Measurements from ENCODE around the gene MTARC1. TPM values are rescaled to one million over a fixed set of nuclear protein-coding genes. Genes with fewer than 3 reads are reported as not detected.
A peak's percentile ranks its signal among the peaks of the same experiment; 100 is the strongest.

The MTARC1 gene
- total RNA-seq, 1 donor from 2014 or later = 28.3 TPM

- H3K27ac Mint-ChIP-seq (ENCODE audit: unreplicated experiment) = peak overlapping the region; percentile 16
- no peaks in the 10 kb centered on the region for H3K27me3 Mint-ChIP-seq (ENCODE audit: low read depth)
- TF ChIP-seq CTCF (conservative IDR thresholded peaks at IDR 0.05) = no peak
- peaks cover 2% of the 10 kb centered on the region for H3K9me3 Mint-ChIP-seq
- H3K4me3 Mint-ChIP-seq = no peak overlapping the region
- peaks cover 3% of the 10 kb centered on the region for H3K36me3 Mint-ChIP-seq (ENCODE audit: low read depth)
- no peaks in the 10 kb centered on the region for H3K4me1 Mint-ChIP-seq
- DNase-seq (ENCODE audit: low read depth, low spot score) = no peak
Observed at GRCh38 chr1:220825819-220826551, 39.3 kb downstream of the MTARC1 start.

GRCh38 chr1:220826729-220827128 lies 40.0 kb downstream of the MTARC1 start:
- no peaks in the 10 kb centered on the region for H3K27me3 Mint-ChIP-seq (ENCODE audit: low read depth)
- DNase-seq (ENCODE audit: low read depth, low spot score) = no peak
- peaks cover 3% of the 10 kb centered on the region for H3K36me3 Mint-ChIP-seq (ENCODE audit: low read depth)
- no peak overlapping the region for H3K4me3 Mint-ChIP-seq
- no peak overlapping the region for H3K27ac Mint-ChIP-seq (ENCODE audit: unreplicated experiment)
- H3K4me1 Mint-ChIP-seq = no peaks in the 10 kb centered on the region
- H3K9me3 Mint-ChIP-seq = peaks cover 2% of the 10 kb centered on the region
- no peak for TF ChIP-seq CTCF (conservative IDR thresholded peaks at IDR 0.05)

- Mint-ChIP-seq H3K9me3 (peaks cover 2% of the 10 kb centered on the region), H3K27me3 (ENCODE audit: low read depth) (no peaks in the 10 kb centered on the region), H3K27ac (ENCODE audit: unreplicated experiment) (no peak overlapping the region), H3K4me1 (no peaks in the 10 kb centered on the region), H3K4me3 (no peak overlapping the region), H3K36me3 (ENCODE audit: low read depth) (peaks cover 3% of the 10 kb centered on the region)
- DNase-seq (ENCODE audit: low read depth, low spot score) = no peak
- TF ChIP-seq CTCF (conservative IDR thresholded peaks at IDR 0.05) = no peak
Observed at GRCh38 chr1:220827445-220828178, 40.9 kb downstream of the MTARC1 start.

- DNase-seq (ENCODE audit: low read depth, low spot score) = no peak
- Mint-ChIP-seq H3K36me3 (ENCODE audit: low read depth) (peaks cover 3% of the 10 kb centered on the region), H3K27me3 (ENCODE audit: low read depth) (no peaks in the 10 kb centered on the region), H3K9me3 (peaks cover 2% of the 10 kb centered on the region), H3K4me3 (no peak overlapping the region), H3K4me1 (no peaks in the 10 kb centered on the region), H3K27ac (ENCODE audit: unreplicated experiment) (no peak overlapping the region)
- TF ChIP-seq CTCF (conservative IDR thresholded peaks at IDR 0.05) = no peak
Observed at GRCh38 chr1:220828179-220828490, 41.4 kb downstream of the MTARC1 start.

- Mint-ChIP-seq H3K9me3 (peaks cover 2% of the 10 kb centered on the region), H3K4me3 (no peak overlapping the region), H3K27ac (ENCODE audit: unreplicated experiment) (no peak overlapping the region), H3K4me1 (no peaks in the 10 kb centered on the region), H3K27me3 (ENCODE audit: low read depth) (no peaks in the 10 kb centered on the region), H3K36me3 (ENCODE audit: low read depth) (peaks cover 3% of the 10 kb centered on the region)
- TF ChIP-seq CTCF (conservative IDR thresholded peaks at IDR 0.05) = no peak
- no peak for DNase-seq (ENCODE audit: low read depth, low spot score)
Observed at GRCh38 chr1:220828950-220829586, 42.4 kb downstream of the MTARC1 start.

Measured in neural crest cell (in vitro differentiated cells).